HG02642 (cell line): ENCODE results near the gene CBLN3.
"Not testable (repeated sequence)": the region's sequence is repeated elsewhere in the genome, so short reads cannot be mapped to it uniquely, and the experiment has no call there.

Experiments used
- ATAC-seq: cut with Tn5 transposase; IDR thresholded peaks from one replicate; pipeline ENCODE4 v1.9.1; 2021; ENCODE audit warnings: mild to moderate bottlenecking; ENCODE audit not compliant: unreplicated experiment, poor library complexity

CBLN3 gene

DNA sequence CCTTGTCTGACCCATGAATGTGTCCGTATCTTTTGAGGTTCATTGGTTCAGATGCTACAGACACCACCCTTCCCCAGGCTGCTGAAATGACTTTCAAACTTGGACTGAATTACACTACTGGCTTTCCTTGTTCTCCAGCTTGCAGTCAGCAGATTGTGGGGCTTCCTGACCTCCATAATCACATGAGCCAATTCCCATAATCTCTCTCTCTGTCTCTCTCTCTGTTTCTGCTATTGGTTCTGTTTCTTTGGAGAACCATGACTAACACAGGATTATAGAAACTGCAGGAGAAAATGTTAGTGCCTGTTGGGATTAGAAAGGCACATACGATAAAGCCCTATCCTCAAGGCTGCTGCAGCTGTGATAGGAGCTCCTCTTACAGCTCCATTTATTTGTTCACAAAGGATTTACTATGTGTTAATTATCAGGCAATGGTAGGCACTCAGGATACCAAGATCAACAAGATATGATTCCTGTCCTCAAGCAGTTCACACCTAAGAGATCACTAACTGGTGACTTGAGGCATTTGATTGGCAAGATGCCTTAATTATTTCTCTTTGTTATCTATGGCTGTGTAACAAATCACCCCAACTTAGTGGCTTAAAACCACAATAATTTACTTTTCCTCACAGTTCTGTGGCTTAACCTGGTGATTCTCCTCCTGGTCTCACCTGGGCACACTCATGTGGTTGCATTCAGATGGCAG is 40.8 kb downstream of the CBLN3 start:
- no peak for ATAC-seq

DNA sequence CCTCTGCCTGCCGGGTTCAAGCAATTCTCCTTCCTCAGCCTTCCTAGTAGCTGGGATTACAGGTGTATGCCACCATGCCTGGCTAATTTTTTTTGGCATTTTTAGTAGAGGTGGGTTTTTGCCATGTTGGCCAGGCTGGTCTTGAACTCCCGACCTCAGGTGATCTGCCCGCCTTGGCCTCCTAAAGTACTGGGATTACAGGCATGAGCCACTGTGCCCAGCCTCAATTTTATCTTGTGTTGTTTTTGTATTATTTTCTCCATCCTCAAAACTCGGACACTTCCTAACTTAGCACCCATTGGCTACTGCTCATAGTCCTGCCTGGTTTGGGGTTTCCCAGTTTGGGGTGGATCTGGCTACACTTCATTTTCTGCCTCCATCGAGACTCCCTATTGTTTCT is 41.9 kb downstream of the CBLN3 start:
- ATAC-seq, result not testable (repeated sequence)

DNA sequence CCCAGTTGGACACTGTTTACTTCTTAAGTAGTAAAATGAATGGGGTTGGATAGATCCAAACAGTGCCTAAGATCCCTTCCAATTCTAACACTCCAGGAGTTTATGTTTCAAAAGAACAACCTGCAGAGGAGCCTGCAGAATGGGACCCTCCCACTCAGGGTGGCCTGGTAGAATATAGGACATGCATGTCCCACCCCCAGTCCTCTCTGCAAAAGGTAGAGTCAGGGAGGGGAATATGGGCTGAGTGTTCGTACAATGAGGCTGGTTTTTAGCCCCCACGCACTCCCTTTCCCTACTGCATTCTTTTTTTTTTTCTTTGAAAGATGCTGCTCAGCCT is 42.5 kb downstream of the CBLN3 start:
- no peak for ATAC-seq

DNA sequence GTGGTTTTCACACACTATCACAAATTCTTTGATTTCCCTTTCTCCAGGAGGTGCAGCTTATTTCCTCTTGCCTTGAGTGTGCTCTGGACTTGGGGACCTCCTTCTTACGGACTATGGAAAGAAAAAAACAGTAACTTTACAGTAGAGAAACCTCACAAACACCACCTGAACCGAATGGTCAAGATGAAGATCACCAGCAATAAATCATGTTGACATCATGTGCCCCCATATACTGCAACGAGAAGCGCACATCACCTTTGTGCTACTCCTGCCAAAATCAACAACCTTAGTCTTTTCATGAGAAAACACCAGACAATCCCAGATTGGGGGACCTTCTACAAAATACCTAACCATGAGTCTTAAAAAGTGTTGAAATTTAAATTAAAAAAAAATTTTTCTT is 43.9 kb downstream of the CBLN3 start:
- ATAC-seq, result no peak

DNA sequence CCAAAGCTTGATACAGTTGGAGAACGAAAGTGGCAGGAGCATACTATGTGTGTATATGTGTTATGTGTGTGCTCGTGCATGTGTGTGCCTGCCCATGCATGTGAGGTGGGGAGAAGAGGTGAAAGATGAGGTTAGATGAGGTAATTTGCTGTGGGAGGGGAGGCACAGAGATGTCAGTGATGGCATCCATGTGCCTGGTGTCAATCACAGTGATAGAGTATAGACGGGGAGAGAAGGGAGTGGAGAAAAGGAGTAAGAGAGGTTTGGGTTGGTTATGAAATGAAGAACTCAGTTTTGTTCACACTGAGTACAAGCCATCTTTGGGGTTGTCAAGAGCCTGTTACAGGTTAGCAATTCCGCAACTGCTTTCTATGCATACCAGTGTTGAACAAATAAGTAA is 45.3 kb downstream of the CBLN3 start:
- ATAC-seq, result no peak

DNA sequence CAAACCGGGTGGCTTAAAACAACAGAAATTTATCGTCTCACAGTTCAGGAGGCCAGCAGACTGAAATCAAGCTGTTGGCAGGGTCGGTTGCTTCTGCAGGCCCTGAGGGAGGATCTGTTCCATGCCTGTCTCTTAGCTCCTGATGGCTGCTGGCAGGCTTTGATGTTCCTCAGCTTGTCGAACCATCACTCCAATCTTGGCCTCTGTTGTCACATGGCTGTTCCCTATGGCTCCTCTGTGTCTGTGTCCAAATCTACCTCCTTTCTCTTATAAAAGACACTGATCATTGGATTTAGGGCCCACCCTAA is 47.5 kb downstream of the CBLN3 start:
- ATAC-seq, result no peak

DNA sequence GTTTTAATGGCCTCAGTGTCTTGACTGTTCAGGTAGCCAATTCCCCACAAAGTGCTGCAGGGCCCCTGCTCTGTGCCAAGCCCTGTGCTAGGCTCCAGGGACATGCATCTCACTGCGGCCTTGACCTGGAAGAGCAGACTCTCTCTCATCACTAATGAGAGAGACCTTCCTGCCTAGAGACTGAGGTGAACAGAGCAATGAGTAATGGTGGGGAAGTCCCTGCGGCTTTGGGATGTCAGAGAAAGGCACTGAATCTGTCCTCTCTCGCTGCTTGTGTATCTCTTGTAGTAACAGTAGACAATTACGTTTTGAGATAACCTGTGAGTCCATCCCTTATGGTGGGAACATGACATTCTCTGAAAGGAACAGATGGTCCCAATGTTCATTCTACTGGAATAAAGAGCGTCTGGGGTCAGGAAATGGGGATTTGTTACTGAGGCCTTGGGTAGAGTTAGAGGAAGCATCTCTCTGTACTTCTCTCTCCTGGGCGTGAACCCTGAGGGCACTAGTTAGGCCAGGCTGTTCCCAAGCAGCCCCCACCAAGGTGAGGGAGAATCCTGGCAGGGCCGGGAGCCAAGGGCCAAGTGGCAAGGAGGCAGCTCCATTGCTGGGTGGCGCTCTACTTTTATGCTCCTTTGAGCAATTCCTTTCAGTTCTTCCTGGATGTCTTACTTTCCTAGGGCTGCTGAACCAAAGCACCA is 48.0 kb downstream of the CBLN3 start:
- ATAC-seq, result no peak

DNA sequence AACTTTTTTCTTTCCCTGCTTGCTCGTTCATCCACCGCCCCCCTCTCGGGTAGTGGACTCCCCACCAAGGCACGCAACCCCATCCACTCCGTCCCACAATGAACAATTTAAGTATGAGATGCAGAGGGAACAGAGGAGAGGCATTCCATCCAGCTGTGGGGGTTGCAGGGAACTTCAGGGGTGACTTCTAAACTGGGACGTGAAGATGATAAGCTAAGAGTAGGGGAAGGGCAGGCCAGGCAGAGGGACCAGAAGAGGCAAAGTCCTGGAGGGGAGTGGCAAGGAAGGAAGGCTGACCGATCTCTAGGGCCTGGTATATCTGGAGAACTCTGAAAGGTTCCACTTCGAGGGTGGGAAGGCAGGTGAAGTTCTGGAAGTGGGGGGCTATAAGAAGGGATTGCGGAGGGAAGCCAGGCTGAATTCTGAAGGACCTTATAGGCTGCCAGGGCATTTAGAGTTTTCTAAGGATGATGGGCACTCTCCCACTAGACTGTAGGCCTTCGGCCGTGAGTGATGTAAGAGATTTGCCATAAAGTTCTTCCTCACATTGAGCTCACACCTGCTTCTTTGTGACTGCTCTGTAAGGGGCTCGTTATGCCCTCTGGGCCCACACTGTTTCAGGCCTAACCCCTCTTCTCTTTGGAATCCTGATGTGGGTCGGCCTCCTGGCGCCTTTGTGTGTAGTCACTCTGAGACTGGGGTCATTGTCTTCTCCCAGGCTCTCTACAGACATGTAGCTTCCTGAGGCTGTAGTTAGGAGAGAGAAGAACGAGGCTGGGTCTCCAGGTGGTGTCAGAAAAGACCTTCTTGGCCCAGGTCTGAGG is 49.3 kb downstream of the CBLN3 start:
- ATAC-seq, result no peak

DNA sequence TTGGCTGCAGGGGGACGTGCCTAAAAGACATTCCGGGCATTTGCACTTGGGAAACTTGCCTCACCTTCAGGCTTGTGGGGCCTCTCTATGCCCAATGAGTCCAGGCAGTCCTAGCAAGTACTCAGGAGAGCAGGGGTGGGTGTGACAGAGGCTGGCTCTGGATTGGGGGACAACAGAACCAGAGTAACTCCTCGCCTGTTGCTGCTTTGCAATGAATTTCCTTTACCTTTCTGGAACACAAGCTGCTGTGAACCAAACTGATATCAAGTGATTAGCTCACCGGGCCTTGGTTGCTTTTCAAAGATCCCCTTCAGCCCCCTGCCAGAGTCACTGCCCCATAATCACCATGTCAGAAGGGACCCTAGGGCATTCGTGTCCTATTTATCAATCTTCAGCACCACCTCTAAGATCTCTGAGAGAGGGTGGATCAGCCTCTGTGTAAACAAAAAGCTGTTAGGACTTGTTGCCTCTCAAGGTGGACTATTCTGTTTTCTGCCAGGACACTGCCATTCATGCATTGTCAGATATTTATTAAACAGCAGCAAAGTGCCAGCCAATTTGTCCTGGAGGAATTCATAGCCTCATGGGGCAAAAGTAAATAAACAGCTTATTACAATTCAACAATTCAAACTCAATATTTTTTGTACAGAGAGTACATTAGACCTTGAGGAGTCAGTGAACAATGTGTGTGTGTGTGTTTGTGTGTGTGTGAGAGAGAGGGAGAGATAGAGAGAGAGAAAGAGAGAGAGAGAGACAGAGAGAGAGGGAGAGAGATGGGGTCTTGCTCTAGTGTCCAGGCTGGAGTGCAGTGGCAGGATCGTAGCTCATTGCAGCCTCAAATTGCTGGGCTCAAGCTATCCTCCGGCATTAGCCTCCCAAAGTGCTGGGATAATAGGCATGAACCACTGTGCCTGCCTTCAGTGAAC is 50.2 kb downstream of the CBLN3 start:
- no peak for ATAC-seq

DNA sequence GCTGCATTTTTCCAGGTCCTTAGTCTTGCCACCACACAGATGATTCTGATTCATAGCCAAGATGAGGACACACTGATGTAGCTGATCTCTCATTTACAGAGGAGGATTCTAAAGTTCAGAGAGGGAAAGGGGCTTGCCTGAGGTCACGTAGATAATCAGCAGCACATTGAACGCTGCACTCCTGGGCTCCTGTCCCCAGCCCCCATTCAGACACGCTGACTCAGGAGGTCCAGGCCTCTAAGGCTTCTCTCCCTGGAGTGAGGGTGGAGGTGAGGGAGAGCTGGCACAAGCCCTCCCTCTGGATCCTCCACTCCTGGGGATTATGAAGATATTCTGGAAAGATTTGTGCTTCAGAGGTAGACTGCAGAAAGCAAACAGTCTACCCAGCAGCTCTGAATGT is 51.1 kb downstream of the CBLN3 start:
- ATAC-seq, result no peak

DNA sequence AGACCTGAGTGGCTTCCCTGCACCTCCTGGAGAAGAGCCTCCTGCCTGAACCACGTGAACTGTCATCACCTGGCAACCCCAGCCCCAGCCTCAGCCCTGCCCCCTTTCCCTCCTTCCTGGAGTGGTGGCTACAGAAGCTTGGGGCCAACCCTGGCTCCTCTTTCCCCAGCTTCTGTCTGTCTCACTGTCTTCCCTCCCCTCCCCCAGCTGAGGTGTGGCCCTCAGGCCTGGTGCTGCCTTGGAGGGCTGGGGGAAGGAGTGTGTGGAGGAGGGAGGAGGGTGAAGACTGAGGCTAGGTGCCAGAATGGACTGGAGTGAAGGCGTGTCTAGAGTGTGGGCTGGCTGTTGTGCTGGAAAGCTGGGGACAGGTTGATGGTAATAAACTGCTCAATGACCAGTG is 51.8 kb downstream of the CBLN3 start:
- no peak for ATAC-seq

DNA sequence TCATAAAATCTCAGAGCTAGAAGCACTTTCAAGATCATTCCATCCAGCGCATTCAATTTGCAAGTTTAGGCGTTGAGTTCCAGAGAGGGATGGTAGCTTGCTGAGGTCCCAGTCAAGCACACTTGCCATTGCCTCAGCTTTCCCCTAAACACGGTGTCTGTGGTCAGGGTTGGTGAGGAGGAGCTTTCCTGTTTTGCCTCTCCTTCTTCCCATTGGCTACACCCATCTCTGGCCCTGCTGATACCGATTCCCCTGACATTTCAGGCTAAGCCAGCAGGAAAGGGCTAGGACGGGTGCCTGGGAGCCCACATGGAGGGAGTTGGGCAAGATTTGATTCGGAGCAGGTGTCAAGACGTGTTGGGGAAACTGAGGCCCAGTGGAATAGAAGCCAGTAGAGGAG is 52.3 kb downstream of the CBLN3 start:
- ATAC-seq, result no peak
